ENCODE data around the gene NBAS. TPM values are rescaled to one million over a fixed set of nuclear protein-coding genes. Genes with fewer than 3 reads are reported as not detected.

The NBAS gene
- total and polyA plus RNA-seq, 2 of the 13 experiments (the other 11 are each of a cell fraction or from before 2014, with no cell fraction given): 33.6 to 58.7 TPM

DNA sequence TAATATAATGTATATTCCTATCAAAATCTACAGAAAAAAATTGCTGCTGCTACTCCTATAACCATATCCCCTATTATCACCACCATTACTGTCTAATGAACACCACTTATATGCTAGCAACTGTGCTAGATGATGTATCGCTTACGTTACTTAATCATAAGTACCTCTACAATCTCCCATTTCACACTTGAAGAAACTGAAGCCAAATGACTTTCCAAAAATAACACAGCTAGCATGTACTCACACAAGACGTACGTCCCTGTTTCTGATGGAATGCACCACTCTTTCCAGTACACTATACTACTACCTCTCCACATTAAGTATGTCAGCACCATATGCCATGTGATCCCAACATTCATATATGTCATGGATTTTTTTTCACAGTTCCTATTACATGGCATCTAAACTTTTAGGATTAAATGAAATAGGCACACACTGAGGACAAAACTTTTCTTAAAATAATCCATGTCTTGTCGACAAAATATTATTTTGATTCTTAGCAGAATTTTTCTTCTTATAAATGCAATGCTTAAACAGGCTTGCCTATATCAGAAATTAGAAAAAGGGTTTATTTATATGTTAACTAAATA lies 112.8 kb downstream of the NBAS start:
- POLR2A ChIA-PET: no interaction called here
- Histone ChIP-seq H3K36me3 (replicated peaks in 1 of 2; ENCODE audit: control insufficient read depth in 1 of 2, insufficient read depth in 2 of 2, low read length in 2 of 2) (peaks cover 0 to 13% of the 10 kb centered on the region in 2 experiments; a peak in 2 of 5 replicates), H2AFZ (ENCODE audit: low read length) (no peak overlapping the region), H4K20me1 (ENCODE audit: insufficient read depth, low read length) (no peaks in the 10 kb centered on the region), H3K79me2 (ENCODE audit: insufficient read depth, low read length) (no peaks in the 10 kb centered on the region), H3K4me3 (replicated peaks in 1 of 3; ENCODE audit: insufficient read depth in 1 of 3, low read depth in 2 of 3, low read length in 3 of 3) (no peak overlapping the region), H3K9ac (ENCODE audit: insufficient read depth, low read depth, low read length) (no peak overlapping the region), H3K27me3 (ENCODE audit: control insufficient read depth in 1 of 2, insufficient read depth in 2 of 2, low read length in 2 of 2) (no peaks in the 10 kb centered on the region), H3K27ac (ENCODE audit: extremely low read length, insufficient read depth, low read length) (no peak overlapping the region), H3K4me1 (ENCODE audit: insufficient read depth, low read length) (no peaks in the 10 kb centered on the region), H3K4me2 (ENCODE audit: low read depth, low read length) (no peak overlapping the region), H3K9me3 (ENCODE audit: low read length) (no peaks in the 10 kb centered on the region)
- 96% methylated on average over 5 of the region's 5 CpGs for WGBS (ENCODE audit: low lambda C conversion rate)
- no peak for ATAC-seq
- TF ChIP-seq CHD2 (IDR thresholded peaks at IDR 0.05; ENCODE audit: low read depth, low read length): no peak
- no peak for TF ChIP-seq RAD51 (IDR thresholded peaks at IDR 0.05; ENCODE audit: borderline replicate concordance)
- DNase-seq (ENCODE audit: low spot score): no peak
- no peak for FAIRE-seq
- intact Hi-C loops (cut with micrococcal nuclease; ENCODE audit: unreplicated experiment): no loop called here
- in situ Hi-C loops (cut with HindIII; ENCODE audit: extremely low pct_ligation_motif_present, low pct_unique_long_range_greater_than_20kb): no loop called here
- no TSS peak for BruUV-seq (replicated peaks)
- CTCF ChIA-PET (ENCODE audit: low intra/inter-chr PET ratio, low total read pairs): no interaction called here

DNA sequence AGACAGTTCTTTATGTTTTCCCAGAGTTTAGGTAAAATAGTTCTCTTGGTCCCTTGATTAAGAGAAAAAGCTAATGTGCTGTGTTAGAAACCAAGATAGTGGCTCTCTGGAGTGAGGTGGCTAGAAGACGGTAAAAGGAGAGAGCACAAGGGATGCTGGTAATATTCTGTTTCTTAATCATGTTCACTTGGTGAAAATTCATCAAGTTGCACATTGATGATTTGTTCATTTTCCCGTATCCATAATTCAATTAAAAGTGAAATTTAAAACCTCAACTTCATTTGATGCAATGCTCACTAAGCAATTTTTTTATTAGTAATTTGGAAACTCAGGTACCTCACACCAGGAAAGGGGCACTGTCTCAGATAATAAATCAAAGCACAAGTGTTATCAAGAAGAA lies 113.8 kb downstream of the NBAS start:
- no TSS peak for BruUV-seq (replicated peaks)
- H3K4me2 ChIP-seq (ENCODE audit: low read depth, low read length): no peak overlapping the region
- intact Hi-C loops (cut with micrococcal nuclease; ENCODE audit: unreplicated experiment): no loop called here
- H3K36me3 ChIP-seq (replicated peaks in 1 of 2; ENCODE audit: control insufficient read depth in 1 of 2, insufficient read depth in 2 of 2, low read length in 2 of 2): peaks cover 0 to 8% of the 10 kb centered on the region in 2 experiments; a peak in 2 of 5 replicates
- H3K27me3 ChIP-seq (ENCODE audit: control insufficient read depth in 1 of 2, insufficient read depth in 2 of 2, low read length in 2 of 2): no peaks in the 10 kb centered on the region
- ChIA-PET CTCF (ENCODE audit: low intra/inter-chr PET ratio, low total read pairs) (interaction anchor here (0.6 kb wide), 1 partner anchor 9 kb away, joined by 3 read pairs; no protein-coding TSS in a partner anchor), POLR2A (no interaction called here)
- no peaks in the 10 kb centered on the region for H3K4me1 ChIP-seq (ENCODE audit: insufficient read depth, low read length)
- H3K9ac ChIP-seq (ENCODE audit: insufficient read depth, low read depth, low read length): no peak overlapping the region
- WGBS (ENCODE audit: low lambda C conversion rate): 98% methylated on average over 2 of the region's 2 CpGs
- TF ChIP-seq SYNCRIP (IDR thresholded peaks at IDR 0.05; ENCODE audit: insufficient read depth, low read depth, low read length) (no peak), ZXDC (CRISPR knock-in tag; IDR thresholded peaks at IDR 0.05) (no peak), ELF1 (CRISPR knock-in tag; IDR thresholded peaks at IDR 0.05) (no peak), HMGA1 (CRISPR knock-in tag; conservative IDR thresholded peaks at IDR 0.05) (no peak), HDAC6 (IDR thresholded peaks at IDR 0.05; ENCODE audit: low read depth, low read length) (no peak), ZMYM3 (CRISPR knock-in tag; IDR thresholded peaks at IDR 0.05) (no peak), KDM5B (CRISPR knock-in tag; IDR thresholded peaks at IDR 0.05; ENCODE audit: borderline replicate concordance) (no peak), HMGXB4 (CRISPR knock-in tag; IDR thresholded peaks at IDR 0.05; ENCODE audit: borderline replicate concordance in 1 of 2, low read depth in 1 of 2) (no peak), ZFP36L2 (CRISPR knock-in tag; IDR thresholded peaks at IDR 0.05) (no peak)
- TF ChIP-seq, protein P1, sequence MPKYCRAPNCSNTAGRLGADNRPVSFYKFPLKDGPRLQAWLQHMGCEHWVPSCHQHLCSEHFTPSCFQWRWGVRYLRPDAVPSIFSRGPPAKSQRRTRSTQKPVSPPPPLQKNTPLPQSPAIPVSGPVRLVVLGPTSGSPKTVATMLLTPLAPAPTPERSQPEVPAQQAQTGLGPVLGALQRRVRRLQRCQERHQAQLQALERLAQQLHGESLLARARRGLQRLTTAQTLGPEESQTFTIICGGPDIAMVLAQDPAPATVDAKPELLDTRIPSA (CRISPR knock-in tag; IDR thresholded peaks at IDR 0.05; ENCODE audit: borderline replicate concordance): no peak
- in situ Hi-C loops (cut with HindIII; ENCODE audit: extremely low pct_ligation_motif_present, low pct_unique_long_range_greater_than_20kb): no loop called here
- ATAC-seq (no peak), DNase-seq (ENCODE audit: low spot score) (no peak), FAIRE-seq (no peak)
- no peak overlapping the region for H3K27ac ChIP-seq (ENCODE audit: extremely low read length, insufficient read depth, low read length)
- no peaks in the 10 kb centered on the region for H4K20me1 ChIP-seq (ENCODE audit: insufficient read depth, low read length)
- no peaks in the 10 kb centered on the region for H3K79me2 ChIP-seq (ENCODE audit: insufficient read depth, low read length)
- no peak overlapping the region for H3K4me3 ChIP-seq (replicated peaks in 1 of 3; ENCODE audit: insufficient read depth in 1 of 3, low read depth in 2 of 3, low read length in 3 of 3)
- no peak overlapping the region for H2AFZ ChIP-seq (ENCODE audit: low read length)
- no peaks in the 10 kb centered on the region for H3K9me3 ChIP-seq (ENCODE audit: low read length)

All from HepG2 (cell line).